PFSK-1 (cell line): ENCODE results near the gene HBP1.

Source experiments
- FOXP2 ChIP-seq: optimal IDR thresholded peaks from 2 replicates; pipeline ENCODE3; 2011; ENCODE audit warnings: borderline replicate concordance, control low read depth, inconsistent platforms; ENCODE audit not compliant: insufficient read depth; ENCODE audit errors: extremely low read length, extremely low read depth
- POLR2AphosphoS5 ChIP-seq: IDR thresholded peaks from 2 replicates; pipeline ENCODE4 v1.6.1; 2012; ENCODE audit warnings: low read depth, mild to moderate bottlenecking, control low read depth, low read length, moderate library complexity
- REST ChIP-seq, 2 experiments: IDR thresholded peaks; 2 replicates each; pipeline versions ENCODE4 v1.6.1 to v1.8.0; 2011 to 2012; ENCODE audit warnings: low read depth in 2 of 2, low read length in 2 of 2, control low read depth in 1 of 2, inconsistent platforms in 1 of 2, mild to moderate bottlenecking in 1 of 2, moderate library complexity in 1 of 2; ENCODE audit not compliant: insufficient read depth in 1 of 2
- SIN3A ChIP-seq: IDR thresholded peaks from 2 replicates; pipeline ENCODE4 v1.6.1; 2012; ENCODE audit warnings: mild to moderate bottlenecking, low read length, moderate library complexity, borderline replicate concordance; ENCODE audit not compliant: insufficient read depth
- TAF1 ChIP-seq: IDR thresholded peaks from 2 replicates; pipeline ENCODE4 v1.6.1; 2012; ENCODE audit warnings: low read length, control low read depth, borderline replicate concordance; ENCODE audit not compliant: insufficient read depth

The HBP1 gene

GRCh38 chr7:107162475-107162874, 6.3 kb upstream of the HBP1 start:
- TF ChIP-seq REST (IDR thresholded peaks at IDR 0.05; ENCODE audit: insufficient read depth in 1 of 2, low read depth in 2 of 2, low read length in 2 of 2) (no peak), FOXP2 (no peak), TAF1 (no peak)

GRCh38 chr7:107164092-107164491, 4.7 kb upstream of the HBP1 start:
- no peak for TF ChIP-seq TAF1
- TF ChIP-seq REST (IDR thresholded peaks at IDR 0.05; ENCODE audit: insufficient read depth in 1 of 2, low read depth in 2 of 2, low read length in 2 of 2) = no peak
- TF ChIP-seq FOXP2 = no peak
- TF ChIP-seq SIN3A = no peak
- TF ChIP-seq POLR2AphosphoS5 = no peak

- TF ChIP-seq SIN3A (no peak), FOXP2 (no peak), POLR2AphosphoS5 (no peak), REST (IDR thresholded peaks at IDR 0.05; ENCODE audit: insufficient read depth in 1 of 2, low read depth in 2 of 2, low read length in 2 of 2) (no peak), TAF1 (no peak)
Measured at GRCh38 chr7:107165341-107165740, 3.5 kb upstream of the HBP1 start.

GRCh38 chr7:107166736-107167426, 1.9 kb upstream of the HBP1 start:
- no peak for TF ChIP-seq TAF1
- no peak for TF ChIP-seq SIN3A

GRCh38 chr7:107167483-107168232, 1.1 kb upstream of the HBP1 start:
- TF ChIP-seq TAF1 (peak; percentile 79; the same call in 1 of the 2 replicates), FOXP2 (no peak), POLR2AphosphoS5 (peak; percentile 87), REST (IDR thresholded peaks at IDR 0.05; ENCODE audit: insufficient read depth in 1 of 2, low read depth in 2 of 2, low read length in 2 of 2) (no peak), SIN3A (no peak)
